SK-N-MC (cell line): ENCODE measurements around the gene UGT1A9.

ENCODE experiments used
- EZH2 ChIP-seq: fragments of 200-600 bp; sonication (generic); IDR thresholded peaks from one replicate; pipeline ENCODE4 v1.6.1; 2017; ENCODE audit warnings: antibody characterized with exemption
- POLR2AphosphoS5 ChIP-seq: IDR thresholded peaks from 2 replicates; pipeline ENCODE4 v1.6.1; 2012; ENCODE audit warnings: mild to moderate bottlenecking, low read depth, low read length, borderline replicate concordance

DNA sequence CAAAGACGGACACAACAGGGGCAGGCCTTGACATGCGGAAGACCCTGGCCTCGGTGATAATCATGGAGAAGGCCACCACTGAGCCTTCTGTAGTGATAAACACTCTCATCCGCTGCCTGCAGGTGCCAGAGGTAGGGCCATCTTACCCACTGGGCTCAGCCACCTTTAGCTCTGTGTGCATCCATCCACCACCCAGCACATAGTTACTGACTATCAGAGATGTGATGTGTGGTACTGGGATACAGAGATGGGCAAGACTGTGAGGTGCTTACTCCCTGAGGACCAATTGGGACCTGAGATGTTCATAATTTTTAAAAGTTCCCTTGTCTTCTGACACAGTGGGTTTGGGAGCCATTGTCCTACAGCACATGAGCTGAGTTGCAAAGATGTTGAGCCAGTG, 108.0 kb downstream of the UGT1A9 start:
- no peak for TF ChIP-seq POLR2AphosphoS5
- TF ChIP-seq EZH2: no peak
